Activated CD8-positive, alpha-beta memory T cell treated with anti-CD3 and anti-CD28 coated beads for 48 hours (primary cell): Measurements from ENCODE around the gene C1orf105.
"Not testable (repeated sequence)": the region's sequence is repeated elsewhere in the genome, so short reads cannot be mapped to it uniquely, and the experiment has no call there.

ENCODE experiments used
- DNase-seq, 3 experiments: peaks; one replicate each; pipeline ENCODE4 v3.0.0-alpha.2; 2020; ENCODE audit warnings: low read depth in 2 of 3, low spot score in 2 of 3

Gene C1orf105

GRCh38 chr1:172486805-172487454, 66.4 kb downstream of the C1orf105 start:
- DNase-seq = no peak

GRCh38 chr1:172487550-172487949, 67.1 kb downstream of the C1orf105 start:
- no peak for DNase-seq

GRCh38 chr1:172488393-172488792, 67.9 kb downstream of the C1orf105 start:
- DNase-seq = no peak

GRCh38 chr1:172489847-172490246, 69.4 kb downstream of the C1orf105 start:
- no peak for DNase-seq

- no peak for DNase-seq
These were observed 71.9 kb downstream of the C1orf105 start for GRCh38 chr1:172492421-172492820.

GRCh38 chr1:172494166-172494565, 73.7 kb downstream of the C1orf105 start:
- no peak for DNase-seq

- not testable (repeated sequence) for DNase-seq
These were observed 75.6 kb downstream of the C1orf105 start for GRCh38 chr1:172496127-172496526.

GRCh38 chr1:172496678-172497077, 76.2 kb downstream of the C1orf105 start:
- DNase-seq = no peak

GRCh38 chr1:172497230-172497629, 76.7 kb downstream of the C1orf105 start:
- DNase-seq = no peak

GRCh38 chr1:172498857-172499256, 78.4 kb downstream of the C1orf105 start:
- no peak for DNase-seq

GRCh38 chr1:172499636-172500141, 79.2 kb downstream of the C1orf105 start:
- no peak for DNase-seq

GRCh38 chr1:172500207-172500606, 79.7 kb downstream of the C1orf105 start:
- DNase-seq = no peak

GRCh38 chr1:172507741-172508140, 87.3 kb downstream of the C1orf105 start:
- no peak for DNase-seq

GRCh38 chr1:172510479-172510878, 90.0 kb downstream of the C1orf105 start:
- DNase-seq = no peak

GRCh38 chr1:172512591-172512990, 92.1 kb downstream of the C1orf105 start:
- no peak for DNase-seq

GRCh38 chr1:172513479-172513878, 93.0 kb downstream of the C1orf105 start:
- no peak for DNase-seq

GRCh38 chr1:172514108-172514507, 93.6 kb downstream of the C1orf105 start:
- no peak for DNase-seq

- DNase-seq = no peak
These were observed 95.0 kb downstream of the C1orf105 start for GRCh38 chr1:172515436-172515835.

- no peak for DNase-seq
These were observed 95.4 kb downstream of the C1orf105 start for GRCh38 chr1:172515927-172516326.

GRCh38 chr1:172517081-172517480, 96.6 kb downstream of the C1orf105 start:
- no peak for DNase-seq

GRCh38 chr1:172517545-172517944, 97.1 kb downstream of the C1orf105 start:
- DNase-seq = no peak
